CD4-positive, alpha-beta T cell (primary cell): Measurements from ENCODE around the gene MAP3K5. TPM values are rescaled to one million over a fixed set of nuclear protein-coding genes. Genes with fewer than 3 reads are reported as not detected.

Source experiments
- ATAC-seq: fragments of 200-7000 bp; cut with Tn5 transposase; one replicate; pipeline ENCODE4 v1.10.0; 2022; ENCODE audit warnings: mild to moderate bottlenecking; ENCODE audit not compliant: poor library complexity
- CTCF ChIA-PET: fragments of 350-600 bp; sonication (Branson Sonifier 250); formaldehyde crosslinking; loops from one replicate; lab custom pipeline; 2021; ENCODE audit warnings: antibody characterized with exemption, inconsistent platforms; lab: Charles Lee
- POLR2A ChIA-PET: fragments of 350-600 bp; sonication (Branson Sonifier 250); formaldehyde crosslinking; loops from one replicate; lab custom pipeline; 2021; ENCODE audit warnings: antibody characterized with exemption, inconsistent platforms; lab: Charles Lee
- DNase-seq, 14 experiments: peaks; one replicate each; pipeline ENCODE4 v3.0.0-alpha.2; 2013 to 2020; ENCODE audit warnings: mixed read lengths in 2 of 14
- H3K27ac ChIP-seq, 2 donors: one replicate each; pipeline versions ENCODE4 v1.5.1 to v1.7.0; 2013; ENCODE audit warnings: low read length in 2 of 2, low read depth in 1 of 2, mild to moderate bottlenecking in 1 of 2
- H3K27me3 ChIP-seq, 2 experiments: 1 replicate in 1 of 2; 2 replicates in 1 of 2; pipeline versions ENCODE4 v1.6.1 to v1.7.0; 2013; ENCODE audit warnings: low read length in 2 of 2, control low read depth in 1 of 2, mild to moderate bottlenecking in 1 of 2, moderate library complexity in 1 of 2; ENCODE audit not compliant: insufficient read depth in 2 of 2, control insufficient read depth in 1 of 2
- H3K36me3 ChIP-seq: one replicate; pipeline ENCODE4 v1.6.1; 2013; ENCODE audit warnings: low read length, control low read depth; ENCODE audit not compliant: insufficient read depth
- H3K4me1 ChIP-seq: one replicate; pipeline ENCODE4 v1.6.1; 2013; ENCODE audit warnings: low read length, control low read depth; ENCODE audit not compliant: insufficient read depth
- H3K4me3 ChIP-seq: one replicate; pipeline ENCODE4 v1.5.1; 2013; ENCODE audit warnings: mild to moderate bottlenecking, low read length, moderate library complexity
- H3K9me3 ChIP-seq, 2 experiments: 1 replicate in 1 of 2; 2 replicates in 1 of 2; pipeline versions ENCODE4 v1.6.1 to v1.7.0; 2013; ENCODE audit warnings: low read length in 2 of 2, mild to moderate bottlenecking in 2 of 2, control low read depth in 1 of 2, moderate library complexity in 1 of 2; ENCODE audit not compliant: control insufficient read depth in 1 of 2, insufficient read depth in 1 of 2
- H3K27ac Mint-ChIP-seq: one replicate; pipeline ENCODE4 v1.8.0; 2020; ENCODE audit warnings: mixed read lengths
- H3K27me3 Mint-ChIP-seq: one replicate; pipeline ENCODE4 v1.8.0; 2021; ENCODE audit warnings: mixed read lengths
- H3K36me3 Mint-ChIP-seq: one replicate; pipeline ENCODE4 v1.8.0; 2021; ENCODE audit warnings: low read depth, mixed read lengths
- H3K4me1 Mint-ChIP-seq: one replicate; pipeline ENCODE4 v1.8.0; 2021; ENCODE audit warnings: low read depth, mixed read lengths
- H3K4me3 Mint-ChIP-seq: one replicate; pipeline ENCODE4 v1.8.0; 2020; ENCODE audit warnings: mild to moderate bottlenecking, mixed read lengths
- H3K9me3 Mint-ChIP-seq: one replicate; pipeline ENCODE4 v1.8.0; 2020; ENCODE audit warnings: mixed read lengths
- CTCF ChIP-seq: fragments of 200-600 bp; IDR thresholded peaks from one replicate; pipeline ENCODE4 v1.8.0; 2022; ENCODE audit warnings: antibody characterized with exemption, mild to moderate bottlenecking
- intact Hi-C, 2 experiments: fragments of 100-400 bp; cut with DNase I in 1 of 2; cut with micrococcal nuclease in 1 of 2; formaldehyde crosslinking; loops; one replicate each; pipeline versions ENCODE4 v1.15.1 to v1.9.0; 2023 to 2025; cut with DNase I, micrococcal nuclease
- total RNA-seq, 174 experiments: library from RNA in 2 of 174; stranded (reverse) in 2 of 174; gene quantifications; one replicate each; pipeline ENCODE4 v1.2.3 and lab custom pipeline; 2021 to 2026

Gene MAP3K5
- total RNA-seq, 2 experiments from 2014 or later, result 12.9 to 14.1 TPM

- DNase-seq (no peak), ATAC-seq (no peak)
- intact Hi-C loops, result loop anchor here in 1 of 2 experiments (10.0 kb wide), 1 partner anchor 1048 kb away; no protein-coding TSS in a partner anchor
- Mint-ChIP-seq H3K36me3 (peaks cover 20% of the 10 kb centered on the region), H3K4me1 (peaks cover 14% of the 10 kb centered on the region), H3K4me3 (no peak overlapping the region), H3K27ac (no peak overlapping the region), H3K9me3 (no peaks in the 10 kb centered on the region), H3K27me3 (peaks cover 23% of the 10 kb centered on the region)
- H3K4me1 ChIP-seq, result peaks cover 13% of the 10 kb centered on the region
- no peak overlapping the region for H3K4me3 ChIP-seq
- CTCF ChIA-PET, result no interaction called here
- H3K27me3 ChIP-seq, result peaks cover 14 to 16% of the 10 kb centered on the region in 2 experiments
- TF ChIP-seq CTCF, result no peak
- H3K9me3 ChIP-seq, result no peaks in the 10 kb centered on the region
- no peak overlapping the region for H3K27ac ChIP-seq
- peaks cover 13% of the 10 kb centered on the region for H3K36me3 ChIP-seq
- POLR2A ChIA-PET, result no interaction called here
These were observed 239.0 kb downstream of the MAP3K5 start for GRCh38 chr6:136553166-136553787.

- no peaks in the 10 kb centered on the region for H3K9me3 ChIP-seq
- ChIA-PET POLR2A (no interaction called here), CTCF (interaction anchor here (0.8 kb wide), 1 partner anchor 10 kb away, joined by 3 read pairs; no protein-coding TSS in a partner anchor)
- no peak overlapping the region for H3K4me3 ChIP-seq
- Mint-ChIP-seq H3K36me3 (peaks cover 8% of the 10 kb centered on the region), H3K27ac (no peak overlapping the region), H3K4me3 (no peak overlapping the region), H3K4me1 (peaks cover 14% of the 10 kb centered on the region), H3K27me3 (peaks cover 35% of the 10 kb centered on the region), H3K9me3 (no peaks in the 10 kb centered on the region)
- no peak for TF ChIP-seq CTCF
- peaks cover 5% of the 10 kb centered on the region for H3K36me3 ChIP-seq
- ATAC-seq (no peak), DNase-seq (no peak)
- H3K27me3 ChIP-seq, result peaks cover 15 to 22% of the 10 kb centered on the region in 2 experiments
- peaks cover 13% of the 10 kb centered on the region for H3K4me1 ChIP-seq
- H3K27ac ChIP-seq, result no peak overlapping the region
- intact Hi-C loops, result loop anchor here in 1 of 2 experiments (10.0 kb wide), 1 partner anchor 1047 kb away; no protein-coding TSS in a partner anchor
These were observed 240.2 kb downstream of the MAP3K5 start for GRCh38 chr6:136552054-136552453.

GRCh38 chr6:136551103-136551502 lies 241.2 kb downstream of the MAP3K5 start:
- Histone ChIP-seq H3K36me3 (no peaks in the 10 kb centered on the region), H3K4me1 (peaks cover 13% of the 10 kb centered on the region), H3K4me3 (peak overlapping the region; percentile 48), H3K9me3 (no peaks in the 10 kb centered on the region), H3K27ac (no peak overlapping the region), H3K27me3 (peaks cover 19 to 29% of the 10 kb centered on the region in 2 experiments)
- Mint-ChIP-seq H3K27me3 (peaks cover 44% of the 10 kb centered on the region), H3K4me3 (peak overlapping the region; percentile 74), H3K36me3 (peaks cover 5% of the 10 kb centered on the region), H3K9me3 (no peaks in the 10 kb centered on the region), H3K4me1 (peaks cover 14% of the 10 kb centered on the region), H3K27ac (no peak overlapping the region)
- no peak for TF ChIP-seq CTCF
- CTCF ChIA-PET, result interaction anchor here (0.8 to 1.8 kb wide), 3 partner anchors 11 to 16 kb away, joined by 3 to 6 read pairs (median 3); no protein-coding TSS in a partner anchor
- intact Hi-C loops, result loop anchor here in 1 of 2 experiments (10.0 kb wide), 1 partner anchor 1046 kb away; no protein-coding TSS in a partner anchor
- POLR2A ChIA-PET, result interaction anchor here (0.6 kb wide), 1 partner anchor 301 kb away, joined by 3 read pairs; the partner anchor contains the start of gene MTFR2
- DNase-seq (peak in 2 of 14 experiments; percentile 9 to 15), ATAC-seq (no peak)
